Stimulated activated CD8-positive, alpha-beta memory T cell treated with anti-CD3 and anti-CD28 coated beads, Interleukin-7, amount 100 ng/mL, for 24 hours (primary cell): ENCODE measurements around the gene EFCAB10.

ENCODE experiments used
- DNase-seq: peaks from one replicate; pipeline ENCODE4 v3.0.0-alpha.2; 2020; ENCODE audit warnings: low read depth

Gene EFCAB10

GRCh38 chr7:105581066-105581811, at the start of gene EFCAB10:
TSS of gene EFCAB10 (minus strand) at chr7:105581493. CDS start at chr7:105581463, 30 bp downstream.
- peak; percentile 31 for DNase-seq

GRCh38 chr7:105625986-105626385, 44.7 kb upstream of the EFCAB10 start:
- no peak for DNase-seq

- DNase-seq: no peak
Observed at GRCh38 chr7:105623906-105624305, 42.6 kb upstream of the EFCAB10 start.

- DNase-seq: no peak
Observed at GRCh38 chr7:105623378-105623777, 42.1 kb upstream of the EFCAB10 start.

GRCh38 chr7:105622106-105622731, 40.9 kb upstream of the EFCAB10 start:
- DNase-seq: no peak

- no peak for DNase-seq
Observed at GRCh38 chr7:105621617-105622016, 40.3 kb upstream of the EFCAB10 start.

- no peak for DNase-seq
Observed at GRCh38 chr7:105621176-105621575, 39.9 kb upstream of the EFCAB10 start.

GRCh38 chr7:105619590-105619989, 38.3 kb upstream of the EFCAB10 start:
- DNase-seq: no peak

- DNase-seq: no peak
Observed at GRCh38 chr7:105618016-105618296, 36.7 kb upstream of the EFCAB10 start.

GRCh38 chr7:105617280-105618015, 36.2 kb upstream of the EFCAB10 start:
- no peak for DNase-seq

GRCh38 chr7:105614341-105614840, 33.1 kb upstream of the EFCAB10 start:
- DNase-seq: no peak

- DNase-seq: no peak
Observed at GRCh38 chr7:105613611-105614330, 32.5 kb upstream of the EFCAB10 start.

GRCh38 chr7:105612806-105613205, 31.5 kb upstream of the EFCAB10 start:
- no peak for DNase-seq

GRCh38 chr7:105611856-105612775, 30.8 kb upstream of the EFCAB10 start:
- DNase-seq: no peak

- no peak for DNase-seq
Observed at GRCh38 chr7:105610165-105610930, 29.1 kb upstream of the EFCAB10 start.

- DNase-seq: no peak
Observed at GRCh38 chr7:105602325-105603305, 21.3 kb upstream of the EFCAB10 start.

- no peak for DNase-seq
Observed at GRCh38 chr7:105600720-105601550, 19.6 kb upstream of the EFCAB10 start.

- no peak for DNase-seq
Observed at GRCh38 chr7:105599551-105599950, 18.3 kb upstream of the EFCAB10 start.
